HUES48 (cell line): ENCODE data around the gene EMCN.

Experiments used
- H3K27ac ChIP-seq: one replicate; pipeline ENCODE4 v1.7.0; 2013; ENCODE audit warnings: low read depth, low read length, inconsistent platforms
- H3K27me3 ChIP-seq: 2 replicates; pipeline ENCODE4 v1.6.1; 2013; ENCODE audit warnings: mild to moderate bottlenecking, low read length; ENCODE audit not compliant: control insufficient read depth, insufficient read depth
- H3K36me3 ChIP-seq: 2 replicates; pipeline ENCODE4 v1.6.1; 2013; ENCODE audit warnings: low read length; ENCODE audit not compliant: control insufficient read depth, insufficient read depth
- H3K4me1 ChIP-seq: 2 replicates; pipeline ENCODE4 v1.6.1; 2013; ENCODE audit warnings: mild to moderate bottlenecking, low read length; ENCODE audit not compliant: control insufficient read depth, insufficient read depth
- H3K4me3 ChIP-seq: 2 replicates; pipeline ENCODE4 v1.5.1; 2013; ENCODE audit warnings: mild to moderate bottlenecking, low read depth, low read length
- H3K9ac ChIP-seq: 2 replicates; pipeline ENCODE4 v1.6.1; 2013; ENCODE audit warnings: mild to moderate bottlenecking, low read depth, low read length, moderate library complexity
- H3K9me3 ChIP-seq: 2 replicates; pipeline ENCODE4 v1.6.1; 2013; ENCODE audit warnings: low read length; ENCODE audit not compliant: control insufficient read depth, insufficient read depth

The EMCN gene

DNA sequence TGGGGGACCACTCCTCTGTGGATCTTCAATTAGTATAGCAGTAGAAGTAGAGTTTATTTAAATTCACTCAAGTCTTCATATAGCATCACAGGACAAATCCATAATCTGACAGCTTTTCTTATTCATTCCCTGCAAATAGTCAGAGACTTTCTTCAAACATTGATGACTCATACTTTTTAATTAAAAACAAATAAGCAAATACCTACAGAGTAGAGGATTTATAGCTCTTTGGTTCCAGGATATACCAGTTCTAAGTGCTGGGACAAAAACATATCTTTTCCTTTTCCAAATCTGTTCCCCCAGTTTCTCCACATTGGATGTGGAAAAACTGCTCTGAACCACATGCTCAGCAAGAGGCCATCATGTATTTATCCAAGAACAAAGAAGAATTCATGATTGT, 24.1 kb downstream of the EMCN start:
- H3K4me3 ChIP-seq, result no peak overlapping the region
- H3K27ac ChIP-seq, result no peak overlapping the region
- H3K27me3 ChIP-seq, result no peaks in the 10 kb centered on the region
- H3K9me3 ChIP-seq, result no peaks in the 10 kb centered on the region
- H3K9ac ChIP-seq, result no peak overlapping the region
- H3K4me1 ChIP-seq, result no peaks in the 10 kb centered on the region
- no peaks in the 10 kb centered on the region for H3K36me3 ChIP-seq

DNA sequence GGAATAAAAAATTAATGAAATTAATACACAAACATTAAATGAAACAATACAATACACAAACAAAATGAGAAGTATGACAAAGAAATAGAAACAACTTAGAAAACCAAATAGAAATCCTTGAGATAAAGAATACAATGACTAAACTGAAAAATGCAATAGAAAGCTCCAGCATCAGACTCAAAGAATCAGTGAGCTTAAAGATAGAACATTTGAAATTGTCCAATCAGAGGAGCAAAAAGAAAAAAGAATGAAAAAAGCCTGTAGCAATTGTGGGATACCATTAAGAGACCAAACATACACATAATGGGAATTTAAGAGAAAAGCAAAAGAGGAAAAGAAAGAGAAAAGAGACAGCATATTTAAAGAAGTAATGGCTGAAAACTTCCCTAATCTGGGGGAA, 25.7 kb downstream of the EMCN start:
- H3K9ac ChIP-seq, result no peak overlapping the region
- no peaks in the 10 kb centered on the region for H3K27me3 ChIP-seq
- no peaks in the 10 kb centered on the region for H3K36me3 ChIP-seq
- no peaks in the 10 kb centered on the region for H3K9me3 ChIP-seq
- no peak overlapping the region for H3K4me3 ChIP-seq
- no peak overlapping the region for H3K27ac ChIP-seq
- no peaks in the 10 kb centered on the region for H3K4me1 ChIP-seq

DNA sequence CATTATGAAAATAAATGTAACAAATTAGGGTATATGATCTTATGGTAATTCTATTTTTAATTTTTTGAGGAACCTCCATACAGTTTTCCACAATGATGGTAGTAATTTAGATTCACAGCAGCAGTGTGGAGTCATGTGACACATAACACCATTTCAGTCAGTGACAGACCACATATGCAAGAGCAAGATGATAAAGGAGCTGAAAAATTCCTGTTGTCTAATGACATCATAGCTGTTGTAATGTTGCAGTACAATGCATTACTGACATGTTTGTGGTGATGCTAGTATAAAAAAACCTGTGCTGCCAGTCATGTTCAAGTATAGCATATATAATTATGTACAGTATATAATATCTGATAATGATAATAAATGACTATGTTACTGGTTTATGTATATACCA, 28.5 kb downstream of the EMCN start:
- Histone ChIP-seq H3K36me3 (no peaks in the 10 kb centered on the region), H3K4me1 (no peaks in the 10 kb centered on the region), H3K27ac (no peak overlapping the region)

GRCh38 chr4:100486496-100486895, 31.3 kb downstream of the EMCN start:
- Histone ChIP-seq H3K9me3 (no peaks in the 10 kb centered on the region), H3K27me3 (no peaks in the 10 kb centered on the region), H3K27ac (no peak overlapping the region), H3K4me1 (0 out of 2 replicates have a peak, but pooled peaks cover 9% of the 10 kb centered on the region), H3K9ac (no peak overlapping the region), H3K36me3 (no peaks in the 10 kb centered on the region), H3K4me3 (no peak overlapping the region)

More for the DNA sequence above, 28.5 kb downstream of the EMCN start:
- no peaks in the 10 kb centered on the region for H3K27me3 ChIP-seq
- H3K9me3 ChIP-seq, result no peaks in the 10 kb centered on the region
- H3K4me3 ChIP-seq, result no peak overlapping the region
- H3K9ac ChIP-seq, result no peak overlapping the region

DNA sequence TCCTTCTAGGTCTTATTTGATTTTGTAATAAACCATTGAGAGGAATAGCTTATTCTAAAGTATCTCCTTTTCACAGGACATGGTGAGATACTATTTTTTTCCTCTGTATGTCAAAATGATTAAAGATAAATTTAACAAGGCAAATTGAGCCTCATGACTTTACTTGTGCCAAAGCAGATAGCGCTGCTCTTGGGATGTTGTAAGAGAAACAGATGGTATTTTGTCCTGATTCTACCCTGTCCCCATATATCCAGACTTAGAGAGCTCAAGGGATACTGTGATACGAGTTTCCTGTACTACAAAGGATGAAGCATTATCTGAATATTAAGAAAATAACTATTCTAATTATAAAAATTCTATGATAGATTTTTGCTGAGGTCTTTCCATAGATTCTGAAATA, 34.0 kb downstream of the EMCN start:
- Histone ChIP-seq H3K27me3 (no peaks in the 10 kb centered on the region), H3K4me1 (0 out of 2 replicates have a peak, but pooled peaks cover 9% of the 10 kb centered on the region), H3K9me3 (no peaks in the 10 kb centered on the region), H3K36me3 (no peaks in the 10 kb centered on the region), H3K27ac (no peak overlapping the region), H3K9ac (no peak overlapping the region), H3K4me3 (no peak overlapping the region)

DNA sequence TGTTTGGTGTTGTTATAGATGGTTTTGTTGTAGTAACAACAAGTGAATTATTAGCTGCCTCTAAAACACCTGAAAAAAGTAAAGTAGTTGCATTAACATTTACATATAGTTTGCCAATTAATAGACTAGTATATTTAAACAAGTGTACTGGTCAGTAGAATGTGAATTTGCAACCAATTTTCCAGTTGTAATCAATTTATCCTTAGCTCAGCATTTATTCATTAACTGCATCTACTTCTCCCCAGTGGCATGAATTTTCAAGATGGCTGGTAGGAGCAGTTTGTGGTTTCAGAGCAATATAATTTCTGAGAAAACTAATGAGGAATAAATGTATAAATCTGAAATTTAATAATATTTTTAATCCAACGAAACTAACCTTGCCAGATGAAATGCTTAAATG, 37.9 kb downstream of the EMCN start:
- Histone ChIP-seq H3K27ac (no peak overlapping the region), H3K9me3 (no peaks in the 10 kb centered on the region), H3K27me3 (no peaks in the 10 kb centered on the region), H3K36me3 (no peaks in the 10 kb centered on the region), H3K4me3 (no peak overlapping the region), H3K4me1 (0 out of 2 replicates have a peak, but pooled peaks cover 9% of the 10 kb centered on the region), H3K9ac (no peak overlapping the region)

DNA sequence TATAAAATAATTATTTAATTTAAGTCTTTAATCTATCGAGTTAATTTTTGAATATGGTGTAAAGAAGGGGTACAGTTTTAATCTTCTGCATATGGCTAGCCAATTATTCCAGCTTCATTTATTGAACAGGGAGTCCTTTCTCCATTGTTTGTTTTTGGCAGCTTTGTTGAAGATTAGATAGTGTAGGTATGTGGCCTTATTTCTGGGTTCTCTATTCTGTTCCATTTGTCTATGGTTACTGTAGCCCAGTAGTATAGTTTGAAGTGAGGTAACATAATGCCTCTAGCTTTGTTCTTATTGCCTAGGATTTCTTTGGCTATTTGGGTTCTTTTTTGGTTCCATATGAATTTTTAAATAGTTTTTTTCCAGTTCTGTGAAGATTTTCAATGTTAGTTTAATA, 48.3 kb downstream of the EMCN start:
- H3K4me3 ChIP-seq, result no peak overlapping the region
- no peaks in the 10 kb centered on the region for H3K36me3 ChIP-seq
- no peaks in the 10 kb centered on the region for H3K4me1 ChIP-seq
- no peak overlapping the region for H3K9ac ChIP-seq
- no peaks in the 10 kb centered on the region for H3K9me3 ChIP-seq
- H3K27ac ChIP-seq, result no peak overlapping the region
- H3K27me3 ChIP-seq, result no peaks in the 10 kb centered on the region

DNA sequence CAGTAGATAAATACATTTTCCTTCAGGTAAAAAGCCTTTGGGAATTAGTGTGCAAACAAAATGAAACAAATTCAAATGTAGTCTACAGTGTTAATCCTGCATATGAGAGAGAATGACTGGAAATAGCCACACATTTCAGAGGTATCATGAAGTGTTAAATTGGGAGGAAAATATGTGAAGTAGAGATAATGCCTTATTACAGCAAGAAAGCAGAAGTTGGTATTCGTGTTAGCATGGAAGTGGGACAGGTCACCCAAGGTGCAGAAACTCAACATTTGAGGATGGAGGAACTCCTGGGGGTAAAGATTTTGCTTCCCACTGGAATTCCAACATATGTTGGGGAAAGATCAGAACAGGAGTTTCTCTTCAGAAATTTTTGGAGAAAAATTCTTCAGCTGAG, 51.3 kb downstream of the EMCN start:
- Histone ChIP-seq H3K4me1 (no peaks in the 10 kb centered on the region), H3K36me3 (no peaks in the 10 kb centered on the region), H3K9me3 (no peaks in the 10 kb centered on the region), H3K27me3 (no peaks in the 10 kb centered on the region), H3K27ac (no peak overlapping the region), H3K4me3 (no peak overlapping the region), H3K9ac (no peak overlapping the region)

GRCh38 chr4:100461807-100462605, 55.8 kb downstream of the EMCN start:
- Histone ChIP-seq H3K27me3 (no peaks in the 10 kb centered on the region), H3K4me1 (no peaks in the 10 kb centered on the region), H3K36me3 (no peaks in the 10 kb centered on the region), H3K27ac (no peak overlapping the region), H3K9ac (no peak overlapping the region), H3K4me3 (no peak overlapping the region), H3K9me3 (no peaks in the 10 kb centered on the region)

- no peaks in the 10 kb centered on the region for H3K4me1 ChIP-seq
- no peaks in the 10 kb centered on the region for H3K36me3 ChIP-seq
- H3K27me3 ChIP-seq, result no peaks in the 10 kb centered on the region
- H3K27ac ChIP-seq, result no peak overlapping the region
- H3K9ac ChIP-seq, result no peak overlapping the region
- H3K9me3 ChIP-seq, result no peaks in the 10 kb centered on the region
- H3K4me3 ChIP-seq, result no peak overlapping the region
Measured at GRCh38 chr4:100450449-100450848, 67.4 kb downstream of the EMCN start.

- Histone ChIP-seq H3K36me3 (no peaks in the 10 kb centered on the region), H3K4me1 (no peaks in the 10 kb centered on the region), H3K9me3 (no peaks in the 10 kb centered on the region), H3K9ac (no peak overlapping the region), H3K27ac (no peak overlapping the region), H3K4me3 (no peak overlapping the region), H3K27me3 (no peaks in the 10 kb centered on the region)
Measured at GRCh38 chr4:100431416-100431815, 86.4 kb downstream of the EMCN start.
